ENCODE results near the gene DHX29. TPM values are rescaled to one million over a fixed set of nuclear protein-coding genes. Genes with fewer than 3 reads are reported as not detected.
"Not testable (repeated sequence)": the region's sequence is repeated elsewhere in the genome, so short reads cannot be mapped to it uniquely, and the experiment has no call there.

Gene DHX29
- total RNA-seq, 1 donor from 2014 or later, result 22.2 TPM

DNA sequence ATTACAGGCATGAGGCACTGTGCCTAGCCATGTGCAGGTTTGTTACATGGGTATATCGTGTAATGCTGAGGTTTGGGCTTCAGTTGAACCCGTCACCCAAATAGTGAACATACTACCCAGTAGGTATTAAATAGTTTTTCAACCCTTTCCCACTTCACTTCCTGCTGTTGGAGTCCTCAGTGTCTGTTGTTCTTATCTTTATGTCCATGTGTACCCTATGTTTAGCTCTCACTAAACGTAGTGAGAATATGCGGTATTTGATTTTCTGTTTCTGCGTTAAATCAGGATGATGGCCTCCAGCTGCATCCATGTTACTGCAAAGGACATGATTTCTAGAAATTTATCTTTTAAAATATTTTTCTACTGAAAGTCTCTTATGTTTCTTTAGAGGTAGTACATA, 18.1 kb upstream of the DHX29 start:
- TF ChIP-seq, protein P1, sequence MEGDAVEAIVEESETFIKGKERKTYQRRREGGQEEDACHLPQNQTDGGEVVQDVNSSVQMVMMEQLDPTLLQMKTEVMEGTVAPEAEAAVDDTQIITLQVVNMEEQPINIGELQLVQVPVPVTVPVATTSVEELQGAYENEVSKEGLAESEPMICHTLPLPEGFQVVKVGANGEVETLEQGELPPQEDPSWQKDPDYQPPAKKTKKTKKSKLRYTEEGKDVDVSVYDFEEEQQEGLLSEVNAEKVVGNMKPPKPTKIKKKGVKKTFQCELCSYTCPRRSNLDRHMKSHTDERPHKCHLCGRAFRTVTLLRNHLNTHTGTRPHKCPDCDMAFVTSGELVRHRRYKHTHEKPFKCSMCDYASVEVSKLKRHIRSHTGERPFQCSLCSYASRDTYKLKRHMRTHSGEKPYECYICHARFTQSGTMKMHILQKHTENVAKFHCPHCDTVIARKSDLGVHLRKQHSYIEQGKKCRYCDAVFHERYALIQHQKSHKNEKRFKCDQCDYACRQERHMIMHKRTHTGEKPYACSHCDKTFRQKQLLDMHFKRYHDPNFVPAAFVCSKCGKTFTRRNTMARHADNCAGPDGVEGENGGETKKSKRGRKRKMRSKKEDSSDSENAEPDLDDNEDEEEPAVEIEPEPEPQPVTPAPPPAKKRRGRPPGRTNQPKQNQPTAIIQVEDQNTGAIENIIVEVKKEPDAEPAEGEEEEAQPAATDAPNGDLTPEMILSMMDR (IDR thresholded peaks at IDR 0.05), result no peak
- no peak for DNase-seq
- Histone ChIP-seq H3K27ac (no peak overlapping the region), H3K4me3 (no peak overlapping the region), H3K27me3 (ENCODE audit: low read depth) (no peaks in the 10 kb centered on the region), H3K4me1 (peaks cover 4% of the 10 kb centered on the region), H3K9me3 (no peaks in the 10 kb centered on the region), H3K36me3 (peaks cover 58% of the 10 kb centered on the region)
- intact Hi-C loops (cut with DNase I), result no loop called here
- no peak for ATAC-seq

- intact Hi-C loops (cut with DNase I), result no loop called here
- Histone ChIP-seq H3K27ac (no peak overlapping the region), H3K4me1 (peaks cover 4% of the 10 kb centered on the region), H3K36me3 (peaks cover 58% of the 10 kb centered on the region), H3K9me3 (no peaks in the 10 kb centered on the region), H3K27me3 (ENCODE audit: low read depth) (no peaks in the 10 kb centered on the region), H3K4me3 (no peak overlapping the region)
- TF ChIP-seq, protein P1 (IDR thresholded peaks at IDR 0.05), result peak; percentile 58
- peak in 1 of 2 donors; percentile 43 for ATAC-seq
- DNase-seq, result no peak
These were observed 17.4 kb upstream of the DHX29 start for GRCh38 chr5:55324815-55325418.

- intact Hi-C loops (cut with DNase I), result no loop called here
- DNase-seq (no peak), ATAC-seq (no peak)
- Histone ChIP-seq H3K4me3 (no peak overlapping the region), H3K36me3 (peaks cover 51% of the 10 kb centered on the region), H3K27ac (no peak overlapping the region), H3K9me3 (no peaks in the 10 kb centered on the region), H3K27me3 (ENCODE audit: low read depth) (no peaks in the 10 kb centered on the region), H3K4me1 (peaks cover 4% of the 10 kb centered on the region)
- TF ChIP-seq, protein P1 (IDR thresholded peaks at IDR 0.05), result no peak
These were observed 16.5 kb upstream of the DHX29 start for GRCh38 chr5:55324006-55324405.

DNA sequence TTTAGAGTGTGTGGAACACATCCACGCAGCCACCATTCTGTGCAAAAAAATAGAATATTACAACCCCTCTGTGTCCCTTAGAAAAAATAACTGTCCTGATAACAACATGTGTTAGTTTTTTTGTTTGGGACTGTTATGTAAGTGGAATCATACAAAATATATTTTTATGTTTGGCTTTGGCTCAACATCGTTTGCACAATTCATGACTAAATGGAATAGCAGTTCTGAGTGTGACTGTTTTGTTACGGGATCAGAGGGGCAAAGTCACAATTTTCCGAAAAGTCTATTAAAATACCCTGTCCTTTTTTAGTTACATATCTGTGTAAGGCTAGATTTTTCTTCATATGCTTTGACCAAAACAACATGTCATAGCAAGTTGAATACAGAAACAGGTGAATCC, 13.1 kb upstream of the DHX29 start:
- no peak for ATAC-seq
- no peak overlapping the region for H3K4me3 ChIP-seq
- TF ChIP-seq, protein P1 (IDR thresholded peaks at IDR 0.05), result no peak
- H3K9me3 ChIP-seq, result no peaks in the 10 kb centered on the region
- no peaks in the 10 kb centered on the region for H3K27me3 ChIP-seq (ENCODE audit: low read depth)
- H3K36me3 ChIP-seq, result peaks cover 21% of the 10 kb centered on the region
- intact Hi-C loops (cut with DNase I), result no loop called here
- H3K27ac ChIP-seq, result peak overlapping the region; percentile 20
- DNase-seq, result no peak
- no peaks in the 10 kb centered on the region for H3K4me1 ChIP-seq

DNA sequence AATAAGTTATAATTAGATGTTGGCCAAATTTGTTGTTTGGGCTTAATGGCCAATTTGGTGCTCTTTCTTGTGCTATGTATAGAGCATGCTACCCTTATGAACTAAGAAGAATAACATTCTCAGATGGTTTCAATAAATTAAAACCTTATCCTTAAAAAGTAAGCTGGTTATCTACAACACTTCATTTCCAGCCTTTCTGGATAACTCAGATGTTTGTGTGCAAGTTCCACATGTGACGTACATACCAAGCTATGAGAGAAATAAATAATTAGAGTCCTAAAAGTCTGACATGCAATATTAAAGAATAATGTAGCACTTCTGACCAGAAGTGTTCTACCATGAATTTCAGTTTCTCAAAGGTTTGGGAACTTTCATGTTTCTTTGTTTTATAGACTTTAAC, 12.0 kb upstream of the DHX29 start:
- H3K27ac ChIP-seq, result no peak overlapping the region
- H3K27me3 ChIP-seq (ENCODE audit: low read depth), result no peaks in the 10 kb centered on the region
- DNase-seq, result no peak
- intact Hi-C loops (cut with DNase I), result no loop called here
- TF ChIP-seq, protein P1 (IDR thresholded peaks at IDR 0.05), result no peak
- no peak overlapping the region for H3K4me3 ChIP-seq
- H3K4me1 ChIP-seq, result no peaks in the 10 kb centered on the region
- peaks cover 13% of the 10 kb centered on the region for H3K36me3 ChIP-seq
- ATAC-seq, result no peak
- H3K9me3 ChIP-seq, result no peaks in the 10 kb centered on the region

GRCh38 chr5:55318237-55318636, 10.7 kb upstream of the DHX29 start:
- ATAC-seq; H3K4me3 ChIP-seq; H3K9me3 ChIP-seq; H3K4me1 ChIP-seq; H3K27ac ChIP-seq; DNase-seq; H3K36me3 ChIP-seq; H3K27me3 ChIP-seq (ENCODE audit: low read depth); intact Hi-C loops (cut with DNase I): not testable (repeated sequence)

Measured in lower lobe of right lung (tissue), 2 donors.